ENCODE data around the gene APOL3.
"Not testable (repeated sequence)": the region's sequence is repeated elsewhere in the genome, so short reads cannot be mapped to it uniquely, and the experiment has no call there.

Gene APOL3

GRCh38 chr22:36193171-36193570, 32.6 kb upstream of the APOL3 start:
- Histone ChIP-seq H3K9me2 (ENCODE audit: low read depth, low read length) (no peaks in the 10 kb centered on the region), H3K9me3 (ENCODE audit: low read length) (no peaks in the 10 kb centered on the region), H3K4me3 (ENCODE audit: low read depth, low read length, poor library complexity, severe bottlenecking) (no peak overlapping the region), H3K4me1 (ENCODE audit: insufficient read depth, low read length, severe bottlenecking) (peaks cover 19% of the 10 kb centered on the region), H3K4me2 (ENCODE audit: low read length) (no peak overlapping the region), H3K79me2 (ENCODE audit: insufficient read depth, low read length) (no peaks in the 10 kb centered on the region), H3F3A (ENCODE audit: insufficient read depth, low read length) (no peaks in the 10 kb centered on the region), H4K20me1 (ENCODE audit: insufficient read depth, low read length) (no peaks in the 10 kb centered on the region), H3K36me3 (ENCODE audit: insufficient read depth, low read length) (no peaks in the 10 kb centered on the region), H3K27ac (ENCODE audit: low read depth, low read length, poor library complexity, severe bottlenecking) (no peak overlapping the region), H3K9ac (ENCODE audit: low read length) (no peak overlapping the region), H2AFZ (ENCODE audit: low read length) (no peak overlapping the region), H3K27me3 (ENCODE audit: insufficient read depth, low read length) (no peaks in the 10 kb centered on the region)
- TF ChIP-seq EZH2 (IDR thresholded peaks at IDR 0.05; ENCODE audit: borderline replicate concordance, low read length) (no peak), CTCF (IDR thresholded peaks at IDR 0.05; ENCODE audit: low read length) (no peak)

GRCh38 chr22:36192542-36192941, 32.0 kb upstream of the APOL3 start:
- H3K4me2 ChIP-seq (ENCODE audit: low read length) = no peak overlapping the region

GRCh38 chr22:36191106-36191836, 30.7 kb upstream of the APOL3 start:
- Histone ChIP-seq H3K9me2 (ENCODE audit: low read depth, low read length) (no peaks in the 10 kb centered on the region), H3K27me3 (ENCODE audit: insufficient read depth, low read length) (no peaks in the 10 kb centered on the region), H3K9me3 (ENCODE audit: low read length) (no peaks in the 10 kb centered on the region), H3K9ac (ENCODE audit: low read length) (no peak overlapping the region), H3K36me3 (ENCODE audit: insufficient read depth, low read length) (no peaks in the 10 kb centered on the region), H3K4me1 (ENCODE audit: insufficient read depth, low read length, severe bottlenecking) (no peaks in the 10 kb centered on the region), H3K4me3 (ENCODE audit: low read depth, low read length, poor library complexity, severe bottlenecking) (no peak overlapping the region), H3K79me2 (ENCODE audit: insufficient read depth, low read length) (no peaks in the 10 kb centered on the region), H2AFZ (ENCODE audit: low read length) (no peak overlapping the region), H3K4me2 (ENCODE audit: low read length) (no peak overlapping the region), H3F3A (ENCODE audit: insufficient read depth, low read length) (no peaks in the 10 kb centered on the region), H3K27ac (ENCODE audit: low read depth, low read length, poor library complexity, severe bottlenecking) (no peak overlapping the region), H4K20me1 (ENCODE audit: insufficient read depth, low read length) (no peaks in the 10 kb centered on the region)
- TF ChIP-seq EZH2 (IDR thresholded peaks at IDR 0.05; ENCODE audit: borderline replicate concordance, low read length) = no peak
- TF ChIP-seq CTCF (IDR thresholded peaks at IDR 0.05; ENCODE audit: low read length) = no peak

More at GRCh38 chr22:36192542-36192941, 32.0 kb upstream of the APOL3 start:
- no peak overlapping the region for H3K9ac ChIP-seq (ENCODE audit: low read length)
- no peaks in the 10 kb centered on the region for H3K9me2 ChIP-seq (ENCODE audit: low read depth, low read length)
- no peaks in the 10 kb centered on the region for H3K27me3 ChIP-seq (ENCODE audit: insufficient read depth, low read length)
- no peak overlapping the region for H3K4me3 ChIP-seq (ENCODE audit: low read depth, low read length, poor library complexity, severe bottlenecking)
- no peaks in the 10 kb centered on the region for H3K79me2 ChIP-seq (ENCODE audit: insufficient read depth, low read length)
- no peaks in the 10 kb centered on the region for H3K36me3 ChIP-seq (ENCODE audit: insufficient read depth, low read length)
- H4K20me1 ChIP-seq (ENCODE audit: insufficient read depth, low read length) = no peaks in the 10 kb centered on the region
- TF ChIP-seq CTCF (IDR thresholded peaks at IDR 0.05; ENCODE audit: low read length) (no peak), EZH2 (IDR thresholded peaks at IDR 0.05; ENCODE audit: borderline replicate concordance, low read length) (no peak)
- peaks cover 13% of the 10 kb centered on the region for H3K4me1 ChIP-seq (ENCODE audit: insufficient read depth, low read length, severe bottlenecking)
- no peak overlapping the region for H3K27ac ChIP-seq (ENCODE audit: low read depth, low read length, poor library complexity, severe bottlenecking)
- H3K9me3 ChIP-seq (ENCODE audit: low read length) = no peaks in the 10 kb centered on the region
- H3F3A ChIP-seq (ENCODE audit: insufficient read depth, low read length) = no peaks in the 10 kb centered on the region
- no peak overlapping the region for H2AFZ ChIP-seq (ENCODE audit: low read length)

- not testable (repeated sequence) for H2AFZ ChIP-seq (ENCODE audit: low read length); H3K27me3 ChIP-seq (ENCODE audit: insufficient read depth, low read length); H3K27ac ChIP-seq (ENCODE audit: low read depth, low read length, poor library complexity, severe bottlenecking); H3K4me3 ChIP-seq (ENCODE audit: low read depth, low read length, poor library complexity, severe bottlenecking); H3K36me3 ChIP-seq (ENCODE audit: insufficient read depth, low read length); H3K9ac ChIP-seq (ENCODE audit: low read length); H3K9me2 ChIP-seq (ENCODE audit: low read depth, low read length); H3K4me1 ChIP-seq (ENCODE audit: insufficient read depth, low read length, severe bottlenecking); H3K79me2 ChIP-seq (ENCODE audit: insufficient read depth, low read length); H4K20me1 ChIP-seq (ENCODE audit: insufficient read depth, low read length); H3F3A ChIP-seq (ENCODE audit: insufficient read depth, low read length); H3K4me2 ChIP-seq (ENCODE audit: low read length); H3K9me3 ChIP-seq (ENCODE audit: low read length)
Measured at GRCh38 chr22:36187862-36188261, 27.3 kb upstream of the APOL3 start.
